Activated CD4-positive, alpha-beta memory T cell treated with anti-CD3 and anti-CD28 coated beads for 36 hours (primary cell): ENCODE measurements around the gene NKX1-1. TPM values are rescaled to one million over a fixed set of nuclear protein-coding genes. Genes with fewer than 3 reads are reported as not detected.
A peak's percentile ranks its signal among the peaks of the same experiment; 100 is the strongest.
"Not testable (repeated sequence)": the region's sequence is repeated elsewhere in the genome, so short reads cannot be mapped to it uniquely, and the experiment has no call there.

Experiments
- CTCF ChIA-PET: fragments of 350-600 bp; sonication (Branson Sonifier 250); formaldehyde crosslinking; loops from one replicate; lab custom pipeline; 2021; ENCODE audit warnings: antibody characterized with exemption, inconsistent platforms; lab: Charles Lee
- POLR2A ChIA-PET: fragments of 350-600 bp; sonication (Branson Sonifier 250); formaldehyde crosslinking; loops from one replicate; lab custom pipeline; 2021; ENCODE audit warnings: antibody characterized with exemption; lab: Charles Lee
- DNase-seq: peaks from one replicate; pipeline ENCODE4 v3.0.0-alpha.2; 2020
- H3K27ac Mint-ChIP-seq: one replicate; pipeline ENCODE4 v1.8.0; 2021; ENCODE audit warnings: mixed read lengths
- H3K27me3 Mint-ChIP-seq: one replicate; pipeline ENCODE4 v1.8.0; 2021; ENCODE audit warnings: mixed read lengths
- H3K36me3 Mint-ChIP-seq: one replicate; pipeline ENCODE4 v1.8.0; 2021; ENCODE audit warnings: mixed read lengths
- H3K4me1 Mint-ChIP-seq: one replicate; pipeline ENCODE4 v1.8.0; 2021; ENCODE audit warnings: low read depth, mixed read lengths
- H3K4me3 Mint-ChIP-seq: one replicate; pipeline ENCODE4 v1.8.0; 2021; ENCODE audit warnings: mild to moderate bottlenecking, mixed read lengths
- H3K9me3 Mint-ChIP-seq: one replicate; pipeline ENCODE4 v1.8.0; 2021; ENCODE audit warnings: mixed read lengths
- intact Hi-C: fragments of 100-400 bp; cut with micrococcal nuclease; formaldehyde crosslinking; loops from one replicate; pipeline ENCODE4 v1.15.1; 2023
- total RNA-seq, 2 experiments: library from RNA; stranded (reverse); gene quantifications; one replicate each; pipeline ENCODE4 v1.2.3, GENCODE V29; 2021

Gene NKX1-1
- total RNA-seq, 2 experiments from 2014 or later = not detected

GRCh38 chr4:1399508-1400190, 6.6 kb downstream of the NKX1-1 start:
- peak; percentile 3 for DNase-seq
- ChIA-PET POLR2A (no interaction called here), CTCF (no interaction called here)
- intact Hi-C loops = no loop called here
- peaks cover 10% of the 10 kb centered on the region for H3K9me3 Mint-ChIP-seq
- peaks cover 3% of the 10 kb centered on the region for H3K36me3 Mint-ChIP-seq
- H3K4me1 Mint-ChIP-seq = no peaks in the 10 kb centered on the region
- H3K27me3 Mint-ChIP-seq = peaks cover 23% of the 10 kb centered on the region
- H3K4me3 Mint-ChIP-seq = no peak overlapping the region
- H3K27ac Mint-ChIP-seq = no peak overlapping the region

GRCh38 chr4:1398681-1399507, 7.3 kb downstream of the NKX1-1 start:
- CTCF ChIA-PET = no interaction called here
- POLR2A ChIA-PET = no interaction called here

GRCh38 chr4:1396806-1397455, 9.3 kb downstream of the NKX1-1 start:
- Mint-ChIP-seq H3K27ac (no peak overlapping the region), H3K4me1 (no peaks in the 10 kb centered on the region), H3K9me3 (peaks cover 10% of the 10 kb centered on the region), H3K27me3 (peaks cover 8% of the 10 kb centered on the region), H3K4me3 (no peak overlapping the region), H3K36me3 (peaks cover 10% of the 10 kb centered on the region)
- intact Hi-C loops = no loop called here
- ChIA-PET CTCF (no interaction called here), POLR2A (no interaction called here)
- no peak for DNase-seq

More at GRCh38 chr4:1398681-1399507, 7.3 kb downstream of the NKX1-1 start:
- Mint-ChIP-seq H3K27me3 (peaks cover 20% of the 10 kb centered on the region), H3K4me3 (no peak overlapping the region), H3K4me1 (no peaks in the 10 kb centered on the region), H3K36me3 (peaks cover 7% of the 10 kb centered on the region), H3K9me3 (peaks cover 10% of the 10 kb centered on the region), H3K27ac (no peak overlapping the region)
- intact Hi-C loops = no loop called here
- peak; percentile 2 for DNase-seq

GRCh38 chr4:1395941-1396805, 10.1 kb downstream of the NKX1-1 start:
- H3K4me1 Mint-ChIP-seq = no peaks in the 10 kb centered on the region
- peaks cover 10% of the 10 kb centered on the region for H3K9me3 Mint-ChIP-seq
- ChIA-PET CTCF (no interaction called here), POLR2A (no interaction called here)
- H3K36me3 Mint-ChIP-seq = peaks cover 10% of the 10 kb centered on the region
- peaks cover 3% of the 10 kb centered on the region for H3K27me3 Mint-ChIP-seq
- DNase-seq = no peak
- H3K4me3 Mint-ChIP-seq = no peak overlapping the region
- intact Hi-C loops = no loop called here
- no peak overlapping the region for H3K27ac Mint-ChIP-seq

GRCh38 chr4:1395389-1395820, 10.8 kb downstream of the NKX1-1 start:
- intact Hi-C loops, H3K9me3 Mint-ChIP-seq, H3K4me1 Mint-ChIP-seq, H3K27me3 Mint-ChIP-seq, H3K4me3 Mint-ChIP-seq, H3K36me3 Mint-ChIP-seq, DNase-seq, H3K27ac Mint-ChIP-seq, CTCF ChIA-PET, POLR2A ChIA-PET: not testable (repeated sequence)

- H3K9me3 Mint-ChIP-seq, H3K27me3 Mint-ChIP-seq, CTCF ChIA-PET, H3K4me1 Mint-ChIP-seq, DNase-seq, POLR2A ChIA-PET, H3K27ac Mint-ChIP-seq, intact Hi-C loops, H3K4me3 Mint-ChIP-seq: not testable (repeated sequence)
- peaks cover 11% of the 10 kb centered on the region for H3K36me3 Mint-ChIP-seq
Observed at GRCh38 chr4:1394554-1395388, 11.5 kb downstream of the NKX1-1 start.

GRCh38 chr4:1393866-1394265, 12.4 kb downstream of the NKX1-1 start:
- POLR2A ChIA-PET = no interaction called here
- DNase-seq = no peak
- intact Hi-C loops = no loop called here
- CTCF ChIA-PET = no interaction called here
- Mint-ChIP-seq H3K4me3 (no peak overlapping the region), H3K4me1 (no peaks in the 10 kb centered on the region), H3K27ac (no peak overlapping the region), H3K27me3 (no peaks in the 10 kb centered on the region), H3K9me3 (peaks cover 12% of the 10 kb centered on the region), H3K36me3 (peaks cover 17% of the 10 kb centered on the region)

- H3K27me3 Mint-ChIP-seq, DNase-seq, intact Hi-C loops, CTCF ChIA-PET, H3K27ac Mint-ChIP-seq, H3K4me1 Mint-ChIP-seq, POLR2A ChIA-PET, H3K4me3 Mint-ChIP-seq: not testable (repeated sequence)
- H3K36me3 Mint-ChIP-seq = peaks cover 22% of the 10 kb centered on the region
- peaks cover 14% of the 10 kb centered on the region for H3K9me3 Mint-ChIP-seq
Observed at GRCh38 chr4:1393363-1393762, 12.9 kb downstream of the NKX1-1 start.

- Mint-ChIP-seq H3K27me3 (no peaks in the 10 kb centered on the region), H3K4me3 (no peak overlapping the region), H3K27ac (no peak overlapping the region), H3K4me1 (no peaks in the 10 kb centered on the region), H3K36me3 (peaks cover 34% of the 10 kb centered on the region), H3K9me3 (peaks cover 12% of the 10 kb centered on the region)
- DNase-seq = no peak
- intact Hi-C loops = no loop called here
- ChIA-PET CTCF (no interaction called here), POLR2A (no interaction called here)
Observed at GRCh38 chr4:1385373-1386340, 20.6 kb downstream of the NKX1-1 start.

- H3K4me3 Mint-ChIP-seq = no peak overlapping the region
- intact Hi-C loops = no loop called here
- POLR2A ChIA-PET = no interaction called here
Observed at GRCh38 chr4:1384675-1385372, 21.4 kb downstream of the NKX1-1 start.

More at GRCh38 chr4:1384675-1385372, 21.4 kb downstream of the NKX1-1 start:
- CTCF ChIA-PET = no interaction called here
- Mint-ChIP-seq H3K27ac (no peak overlapping the region), H3K4me1 (no peaks in the 10 kb centered on the region), H3K36me3 (peaks cover 33% of the 10 kb centered on the region), H3K27me3 (no peaks in the 10 kb centered on the region), H3K9me3 (peaks cover 12% of the 10 kb centered on the region)
- no peak for DNase-seq
